Mononuclear cell (primary cell): Measurements from ENCODE around the gene IFT57. TPM values are rescaled to one million over a fixed set of nuclear protein-coding genes. Genes with fewer than 3 reads are reported as not detected.
A peak's percentile ranks its signal among the peaks of the same experiment; 100 is the strongest.

Experiments used
- H3K27me3 ChIP-seq: 2 replicates; pipeline ENCODE4 v1.6.0; 2011; ENCODE audit warnings: low read length, control low read depth; ENCODE audit not compliant: insufficient read depth
- H3K4me1 ChIP-seq: 2 replicates; pipeline ENCODE4 v1.5.1; 2011; ENCODE audit warnings: mild to moderate bottlenecking, low read length, control low read depth; ENCODE audit not compliant: insufficient read depth
- H3K4me3 ChIP-seq: 2 replicates; pipeline ENCODE4 v1.5.1; 2011; ENCODE audit warnings: mild to moderate bottlenecking, low read length, moderate library complexity
- H3K9me3 ChIP-seq: 2 replicates; pipeline ENCODE4 v1.5.1; 2011; ENCODE audit warnings: low read depth, mild to moderate bottlenecking, control low read depth, low read length
- total RNA-seq: library from RNA; depleted of rRNA; stranded (reverse); fragments of >200 nt; gene quantifications from one replicate; pipeline ENCODE4 v1.2.3, GENCODE V29; 2012

IFT57 gene
- total RNA-seq, 1 donor = 97.0 TPM

DNA sequence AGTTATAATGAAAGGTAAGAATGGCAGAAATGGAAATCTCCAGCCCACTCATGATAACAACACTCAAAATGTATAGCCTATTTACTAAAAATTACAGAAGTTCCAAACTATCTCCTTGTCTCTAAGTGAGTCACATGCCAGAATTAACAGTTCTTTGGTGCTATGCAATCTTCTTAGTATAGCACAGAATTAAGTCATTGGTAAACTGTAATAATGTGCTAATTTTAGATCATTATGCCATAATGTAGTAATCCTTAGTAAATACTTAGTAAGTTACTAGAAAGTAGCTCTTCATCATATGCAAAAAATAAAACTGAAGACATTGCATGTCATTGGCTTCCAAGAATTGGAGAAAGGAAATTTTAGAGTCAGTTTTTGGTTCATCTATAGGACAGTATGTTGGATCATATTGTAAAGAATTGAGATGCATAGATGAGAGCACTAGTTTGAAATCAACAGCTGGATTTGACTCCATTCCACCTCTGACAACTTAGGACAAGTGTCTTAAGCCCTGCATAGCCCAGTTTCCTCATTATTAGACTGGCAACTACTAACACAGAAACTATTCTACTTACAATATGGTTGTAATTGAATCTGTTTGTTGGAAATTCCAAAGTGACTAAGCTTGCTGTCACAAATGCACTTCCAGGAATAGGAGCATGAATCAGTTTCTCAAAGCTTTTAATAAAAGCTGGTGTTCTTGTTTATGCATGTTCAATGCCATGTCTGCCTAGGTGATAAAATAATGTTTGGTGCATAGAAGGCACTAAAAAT lies 91.3 kb downstream of the IFT57 start:
- H3K4me1 ChIP-seq = peaks cover 77% of the 10 kb centered on the region
- no peak overlapping the region for H3K4me3 ChIP-seq
- no peaks in the 10 kb centered on the region for H3K27me3 ChIP-seq
- no peaks in the 10 kb centered on the region for H3K9me3 ChIP-seq

DNA sequence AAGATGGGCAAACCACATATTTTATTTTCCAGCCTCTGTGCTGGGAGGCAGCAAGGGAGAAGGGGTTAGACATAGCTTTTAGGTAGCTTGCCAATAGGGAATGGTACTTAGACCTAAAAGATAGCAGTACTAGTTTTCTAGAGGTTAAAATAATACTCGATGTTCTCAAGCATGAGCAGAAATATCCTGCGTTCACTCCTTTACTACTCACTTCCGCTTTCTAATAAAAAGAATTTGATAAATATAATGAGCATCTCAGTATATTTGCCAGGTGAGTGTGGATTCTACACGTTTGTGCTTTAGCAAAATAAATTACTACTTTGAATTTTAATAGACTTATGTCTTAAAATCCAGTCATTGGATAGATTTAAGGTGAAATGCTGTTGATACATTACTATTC lies 92.0 kb downstream of the IFT57 start:
- H3K9me3 ChIP-seq = no peaks in the 10 kb centered on the region
- H3K4me1 ChIP-seq = peaks cover 81% of the 10 kb centered on the region
- H3K4me3 ChIP-seq = no peak overlapping the region
- H3K27me3 ChIP-seq = no peaks in the 10 kb centered on the region

DNA sequence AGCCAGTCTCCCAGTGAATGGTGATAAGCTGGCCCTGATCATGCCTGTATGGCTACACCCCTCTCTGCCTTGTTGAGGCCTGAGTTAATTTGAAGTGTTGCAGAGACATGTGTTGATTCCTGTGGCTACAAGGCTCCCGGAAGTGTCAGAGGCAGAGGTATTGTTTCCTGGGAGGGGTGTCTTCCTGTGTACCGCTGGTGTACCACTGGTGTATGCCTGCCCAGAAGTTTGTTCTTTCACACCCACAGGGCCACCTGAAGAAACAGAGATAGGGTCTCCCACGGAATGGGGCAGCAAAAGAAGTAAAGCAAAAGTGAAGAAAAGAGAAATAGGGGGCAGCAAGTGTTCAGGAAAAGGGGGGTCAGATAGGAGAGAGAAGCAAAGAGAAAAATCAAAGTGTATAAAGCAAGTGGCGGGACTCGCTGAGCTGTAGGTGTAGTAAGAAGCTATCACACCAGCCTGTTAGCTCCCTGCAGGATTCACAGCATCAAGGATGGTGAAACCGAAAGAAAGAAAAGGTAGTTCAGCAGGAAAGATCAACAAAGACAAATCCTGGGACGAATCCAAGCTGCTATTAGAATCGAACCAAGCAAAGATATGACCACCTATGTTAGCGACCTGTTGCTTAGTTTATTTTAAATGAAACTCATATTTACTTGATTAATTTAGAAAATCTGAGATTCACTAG lies 94.8 kb downstream of the IFT57 start:
- peaks cover 83% of the 10 kb centered on the region for H3K4me1 ChIP-seq
- H3K4me3 ChIP-seq = no peak overlapping the region
- H3K27me3 ChIP-seq = no peaks in the 10 kb centered on the region
- no peaks in the 10 kb centered on the region for H3K9me3 ChIP-seq

DNA sequence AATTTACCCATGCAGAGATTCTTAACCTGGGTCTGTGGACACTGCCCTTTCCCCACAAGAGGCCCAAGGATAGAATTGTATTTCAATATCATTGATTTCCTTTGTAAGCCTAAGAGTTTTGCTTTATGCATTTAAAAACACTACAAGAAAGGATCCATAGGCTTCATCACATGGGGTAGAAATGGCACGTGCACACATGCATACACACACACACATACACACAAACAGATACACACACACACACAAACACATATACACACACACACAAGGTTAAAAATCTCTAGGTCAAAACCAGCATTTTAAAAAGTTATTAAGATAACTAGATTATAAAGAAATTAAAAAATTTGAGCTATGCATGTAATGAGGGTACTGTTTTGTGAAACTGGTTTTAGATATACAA lies 95.9 kb downstream of the IFT57 start:
- H3K4me3 ChIP-seq = peak overlapping the region; percentile 33
- H3K9me3 ChIP-seq = no peaks in the 10 kb centered on the region
- no peaks in the 10 kb centered on the region for H3K27me3 ChIP-seq
- peaks cover 76% of the 10 kb centered on the region for H3K4me1 ChIP-seq

DNA sequence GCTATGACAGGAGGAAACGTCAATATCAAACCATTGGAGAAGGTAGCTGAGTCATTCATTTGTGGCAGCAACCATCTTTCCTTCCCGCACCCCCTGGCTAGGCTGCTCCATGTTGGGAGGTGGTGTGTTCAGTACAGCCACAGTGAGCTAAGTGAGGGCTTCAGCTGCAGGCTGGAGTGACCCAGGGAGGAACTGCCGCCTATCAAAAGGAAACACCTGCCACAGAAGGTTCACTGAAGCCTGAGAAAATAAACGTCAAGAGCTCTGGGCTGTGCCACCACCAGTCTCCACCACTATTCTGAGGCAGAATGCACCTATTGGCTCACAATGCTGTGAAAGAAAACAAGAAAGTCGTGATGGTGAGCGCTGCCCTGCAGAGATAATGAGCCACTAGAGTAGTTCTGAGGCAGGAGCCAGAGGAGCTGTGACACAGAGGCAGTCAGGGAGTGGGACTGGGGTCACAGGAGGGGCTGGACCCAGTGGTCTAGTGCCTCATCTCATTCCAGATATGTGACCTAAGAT lies 96.6 kb downstream of the IFT57 start:
- H3K4me1 ChIP-seq = peaks cover 76% of the 10 kb centered on the region
- no peaks in the 10 kb centered on the region for H3K27me3 ChIP-seq
- H3K4me3 ChIP-seq = peak overlapping the region; percentile 33
- no peaks in the 10 kb centered on the region for H3K9me3 ChIP-seq

DNA sequence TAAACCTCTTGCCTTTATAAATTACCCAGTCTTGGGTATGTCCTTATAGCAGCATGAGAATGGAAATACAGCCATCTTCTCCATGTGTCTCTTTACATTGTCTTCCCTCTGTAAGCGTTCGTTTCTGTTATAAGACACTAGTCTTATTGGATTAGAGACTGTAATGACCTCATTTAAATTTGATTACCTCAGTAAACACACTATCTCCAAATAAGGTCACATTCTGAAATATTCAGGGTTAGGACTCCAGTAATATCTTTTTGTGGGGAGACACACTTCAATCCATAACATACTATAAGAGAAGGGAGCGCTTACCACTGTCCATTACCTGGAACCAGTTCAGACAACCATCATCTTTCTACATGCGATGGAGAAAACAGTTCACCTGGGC lies 97.1 kb downstream of the IFT57 start:
- no peaks in the 10 kb centered on the region for H3K27me3 ChIP-seq
- peaks cover 78% of the 10 kb centered on the region for H3K4me1 ChIP-seq

DNA sequence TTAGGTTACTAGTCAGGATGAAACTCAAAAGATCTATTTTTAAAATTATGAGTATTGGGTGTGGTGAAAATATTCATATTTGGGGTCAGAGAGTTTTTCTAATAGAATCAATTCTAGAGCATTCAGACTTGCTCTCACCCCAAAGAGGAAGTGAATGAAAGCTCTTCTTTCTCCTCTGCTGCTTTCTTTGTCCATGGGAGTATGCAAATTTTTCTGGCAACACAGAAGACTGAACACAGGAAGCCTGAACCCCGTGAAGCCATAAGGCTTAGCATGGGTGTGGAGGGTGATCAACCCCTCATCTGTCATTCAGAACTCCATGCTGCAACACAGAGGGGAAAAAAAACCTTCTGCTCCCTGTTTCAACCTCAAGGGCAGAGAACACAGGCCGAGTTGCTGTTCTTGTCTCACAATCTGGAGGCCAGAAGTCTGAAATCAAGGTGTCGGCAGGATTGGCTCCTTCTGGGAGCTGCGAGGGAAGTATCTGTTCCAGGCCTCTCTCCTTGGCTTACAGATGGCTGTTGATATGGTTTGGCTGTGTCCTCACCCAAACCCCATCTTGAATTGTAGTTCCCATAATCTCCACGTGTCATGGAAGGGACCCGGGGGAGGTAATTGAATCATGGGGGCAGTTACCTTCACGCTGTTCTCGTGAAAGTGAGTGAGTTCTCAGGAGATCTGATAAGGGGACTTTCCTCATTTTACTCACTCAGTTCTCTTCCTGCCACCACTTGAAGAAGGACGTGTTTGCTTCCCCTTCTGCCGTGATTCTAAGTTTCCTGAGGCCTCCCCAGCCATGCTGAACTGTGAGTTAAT lies 97.7 kb downstream of the IFT57 start:
- H3K4me3 ChIP-seq = peak overlapping the region; percentile 33
- no peaks in the 10 kb centered on the region for H3K9me3 ChIP-seq
- no peaks in the 10 kb centered on the region for H3K27me3 ChIP-seq
- H3K4me1 ChIP-seq = peaks cover 79% of the 10 kb centered on the region

More for the DNA sequence above, 97.1 kb downstream of the IFT57 start:
- no peaks in the 10 kb centered on the region for H3K9me3 ChIP-seq
- peak overlapping the region; percentile 33 for H3K4me3 ChIP-seq

DNA sequence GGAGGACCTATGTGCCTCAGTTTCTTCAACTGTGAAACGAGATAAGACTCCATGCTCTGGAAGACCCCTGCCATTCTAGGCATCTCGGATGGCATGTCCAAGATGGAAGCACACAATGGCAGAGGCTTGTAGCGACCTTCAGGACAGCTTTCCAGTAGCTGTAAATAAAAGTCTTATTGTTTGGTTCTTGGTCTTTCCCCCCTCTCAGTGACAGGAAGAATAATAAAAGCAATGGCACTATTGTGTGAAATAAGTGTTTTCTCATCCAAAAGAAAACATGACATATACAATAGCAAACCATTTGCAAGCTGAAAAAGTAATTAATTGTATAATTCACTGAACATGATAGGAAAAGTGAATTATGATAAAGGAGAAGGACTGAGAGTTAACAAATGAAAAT lies 98.9 kb downstream of the IFT57 start:
- H3K9me3 ChIP-seq = no peaks in the 10 kb centered on the region
- H3K4me1 ChIP-seq = peaks cover 69% of the 10 kb centered on the region
- H3K27me3 ChIP-seq = no peaks in the 10 kb centered on the region
- H3K4me3 ChIP-seq = no peak overlapping the region

DNA sequence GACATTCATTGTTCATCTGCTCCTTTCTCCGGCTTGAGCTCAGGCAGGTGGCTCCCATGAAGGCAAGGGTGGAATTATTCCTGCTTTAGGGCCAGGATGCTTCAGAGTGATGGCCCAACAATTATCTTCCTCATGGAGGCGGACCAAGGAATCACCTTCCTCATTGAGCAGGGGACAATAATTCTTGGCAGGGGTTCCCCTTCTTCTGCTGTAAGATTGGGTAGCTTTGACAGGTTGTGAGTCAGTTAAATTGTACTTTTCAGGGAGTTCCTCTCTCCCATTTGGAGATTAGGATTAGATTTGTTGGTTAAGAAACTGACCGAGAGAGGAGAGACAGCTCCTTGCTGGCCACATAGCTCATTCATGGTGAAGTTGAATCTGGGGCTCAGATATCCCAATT lies 99.9 kb downstream of the IFT57 start:
- Histone ChIP-seq H3K9me3 (no peaks in the 10 kb centered on the region), H3K4me1 (peaks cover 60% of the 10 kb centered on the region), H3K4me3 (no peak overlapping the region), H3K27me3 (no peaks in the 10 kb centered on the region)

DNA sequence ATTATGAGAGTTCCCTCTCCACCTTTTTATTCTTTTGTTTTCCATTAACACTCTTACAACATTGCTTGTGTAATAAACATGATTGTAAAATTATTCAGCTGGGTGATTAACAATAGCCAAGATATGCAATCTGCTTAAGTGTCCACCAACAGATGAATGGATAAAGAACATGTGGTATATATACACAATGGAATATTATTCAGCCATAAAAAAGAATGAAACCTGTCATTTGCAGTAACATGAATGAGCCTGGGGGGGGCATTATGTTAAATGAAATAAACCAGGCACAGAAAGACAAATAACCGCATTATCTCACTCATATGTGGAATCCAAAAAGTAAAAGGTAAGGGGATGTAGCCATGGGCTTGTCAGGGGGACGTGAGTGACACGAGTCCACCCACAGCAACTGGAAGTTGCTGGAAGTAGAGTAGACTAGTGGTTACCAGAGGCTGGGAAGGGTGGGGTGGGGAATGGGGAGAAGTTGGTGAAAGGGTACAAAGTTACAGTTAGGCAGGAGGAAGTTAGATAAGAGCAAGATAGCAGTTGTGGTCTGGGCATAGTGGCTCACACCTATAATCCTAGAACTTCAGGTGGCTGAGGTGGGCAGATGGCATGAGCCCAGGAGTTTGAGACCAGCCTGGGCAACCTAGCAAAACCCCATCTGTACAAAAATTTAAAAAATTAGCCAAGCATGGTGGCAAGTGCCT lies 102.7 kb downstream of the IFT57 start:
- Histone ChIP-seq H3K27me3 (no peaks in the 10 kb centered on the region), H3K4me3 (no peak overlapping the region), H3K9me3 (no peaks in the 10 kb centered on the region)

DNA sequence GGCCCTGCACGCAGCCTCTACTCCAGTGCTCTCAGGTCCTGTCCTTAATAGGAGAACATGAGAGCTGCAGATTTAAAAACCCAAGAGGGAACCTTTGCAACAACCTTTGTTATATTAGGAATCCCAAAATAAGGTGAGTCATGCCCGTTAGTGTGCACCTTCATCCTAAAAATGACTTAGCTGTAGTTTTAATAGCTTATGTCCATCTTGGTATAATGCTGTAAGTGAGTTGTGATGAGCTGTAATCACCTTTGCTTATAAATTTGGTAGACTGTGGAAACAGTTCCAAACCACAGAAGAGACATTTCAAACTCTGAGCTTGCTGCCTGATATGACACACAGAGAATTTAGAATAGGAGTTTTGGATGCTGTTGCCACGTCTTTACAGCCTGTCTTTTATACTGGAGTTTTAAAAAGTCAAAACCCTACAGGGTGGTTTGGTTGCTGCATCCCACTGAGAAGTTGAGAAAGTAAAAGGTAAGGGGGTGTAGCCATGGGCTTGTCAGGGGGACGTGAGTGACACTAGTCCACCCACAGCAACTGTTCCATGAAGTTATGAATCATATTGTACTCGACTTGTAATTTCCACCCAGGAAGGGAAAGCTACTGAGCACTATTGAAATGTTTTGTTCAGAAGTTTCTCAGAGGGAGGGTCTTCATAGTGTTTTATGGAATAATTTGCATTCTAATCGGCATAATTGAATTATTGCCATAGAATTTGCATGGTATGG lies 104.0 kb downstream of the IFT57 start:
- Histone ChIP-seq H3K9me3 (no peaks in the 10 kb centered on the region), H3K4me3 (no peak overlapping the region), H3K4me1 (peaks cover 24% of the 10 kb centered on the region), H3K27me3 (no peaks in the 10 kb centered on the region)

More for the DNA sequence above, 102.7 kb downstream of the IFT57 start:
- H3K4me1 ChIP-seq = peaks cover 34% of the 10 kb centered on the region

DNA sequence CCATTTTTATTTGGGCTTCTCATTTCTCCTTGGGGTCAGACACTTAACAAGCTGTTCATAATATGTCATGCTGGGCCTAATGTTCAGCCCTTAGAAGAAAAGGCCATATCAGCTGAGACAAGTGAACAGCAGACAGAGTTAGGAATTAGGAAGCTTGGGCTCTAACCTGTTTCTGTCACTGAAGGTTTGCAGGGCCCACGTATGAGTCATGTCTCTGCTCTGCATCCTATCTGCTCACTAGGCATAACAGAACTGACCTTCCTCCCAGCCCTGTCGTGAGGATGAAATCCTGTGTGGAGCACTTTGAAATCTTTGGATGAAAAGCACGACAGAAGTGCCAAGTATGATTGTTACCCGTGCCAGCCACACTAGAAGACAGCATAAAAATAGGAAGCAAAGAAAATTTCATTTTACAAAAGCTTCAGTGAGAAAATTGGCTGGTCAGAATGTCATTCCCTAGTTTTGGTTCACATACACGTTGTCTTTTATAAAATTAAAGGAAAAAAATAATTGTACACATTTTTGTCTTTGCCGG lies 104.9 kb downstream of the IFT57 start:
- Histone ChIP-seq H3K9me3 (no peaks in the 10 kb centered on the region), H3K4me3 (no peak overlapping the region), H3K4me1 (peaks cover 16% of the 10 kb centered on the region), H3K27me3 (no peaks in the 10 kb centered on the region)

DNA sequence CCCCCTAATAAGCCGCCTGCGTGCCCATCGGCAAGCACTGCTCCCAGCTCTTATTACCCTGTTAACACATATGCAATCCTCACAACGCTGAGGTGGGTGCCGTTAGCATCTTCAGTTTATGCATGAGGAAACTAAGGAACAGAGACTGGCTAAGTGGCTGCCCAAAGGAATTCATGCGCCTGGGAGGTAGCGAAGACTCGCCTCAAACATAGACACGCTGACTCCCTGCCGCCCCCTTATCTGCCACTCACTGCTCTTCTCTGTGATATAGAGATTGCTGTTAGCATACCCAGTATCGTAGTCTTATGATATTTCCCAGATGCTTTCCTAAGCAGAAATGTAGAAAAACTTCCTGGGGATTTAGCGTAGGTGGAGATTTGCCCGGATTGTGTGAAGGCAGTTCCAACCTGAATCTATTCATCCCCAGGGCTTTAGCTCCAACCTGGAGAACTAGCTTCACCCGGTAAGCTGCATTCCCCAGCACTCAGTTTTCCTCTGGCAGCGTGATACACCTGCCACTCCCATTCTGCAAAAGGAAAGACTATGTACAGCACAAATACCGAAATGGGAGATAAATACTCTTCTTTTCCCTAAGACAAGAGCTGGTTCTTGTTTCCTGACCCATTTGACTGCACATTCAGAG lies 107.7 kb downstream of the IFT57 start:
- H3K27me3 ChIP-seq = no peaks in the 10 kb centered on the region
- no peaks in the 10 kb centered on the region for H3K9me3 ChIP-seq
- H3K4me1 ChIP-seq = peaks cover under 1% of the 10 kb centered on the region
- no peak overlapping the region for H3K4me3 ChIP-seq
